GM23338 (cell line): Measurements from ENCODE around the gene FLT1. TPM values are rescaled to one million over a fixed set of nuclear protein-coding genes. Genes with fewer than 3 reads are reported as not detected.
A peak's percentile ranks its signal among the peaks of the same experiment; 100 is the strongest.

Source experiments
- ATAC-seq: fragments of 200-7000 bp; cut with Tn5 transposase; 3 replicates; pipeline ENCODE4 v1.9.1; 2020
- DNase-seq: peaks from one replicate; pipeline ENCODE4 v3.0.0-alpha.2; 2015; ENCODE audit warnings: low spot score
- H2AFZ ChIP-seq: fragments of 200-600 bp; sonication (generic); 2 replicates; pipeline ENCODE4 v1.8.0; 2016; ENCODE audit warnings: antibody characterized with exemption, mild to moderate bottlenecking, moderate library complexity
- H3F3A ChIP-seq: fragments of 200-600 bp; sonication (generic); replicated peaks from 2 replicates; pipeline ENCODE4 v1.8.0; 2017; ENCODE audit warnings: antibody characterized with exemption, mixed run types, low read depth
- H3K27ac ChIP-seq: fragments of 200-600 bp; sonication (generic); 2 replicates; pipeline ENCODE4 v1.6.1; 2016; ENCODE audit warnings: low read depth
- H3K27me3 ChIP-seq: fragments of 200-600 bp; sonication (generic); 2 replicates; pipeline ENCODE4 v1.8.0; 2016; ENCODE audit warnings: mild to moderate bottlenecking, mixed run types, moderate library complexity; ENCODE audit not compliant: insufficient read depth
- H3K36me3 ChIP-seq: fragments of 200-600 bp; sonication (generic); 2 replicates; pipeline ENCODE4 v1.8.0; 2016; ENCODE audit warnings: mild to moderate bottlenecking; ENCODE audit not compliant: insufficient read depth
- H3K4me1 ChIP-seq: fragments of 200-600 bp; sonication (generic); 2 replicates; pipeline ENCODE4 v1.8.0; 2016; ENCODE audit warnings: mild to moderate bottlenecking, moderate library complexity; ENCODE audit not compliant: insufficient read depth
- H3K4me2 ChIP-seq: fragments of 200-600 bp; sonication (generic); 2 replicates; pipeline ENCODE4 v1.7.1; 2017; ENCODE audit warnings: mixed run types
- H3K4me3 ChIP-seq: fragments of 200-600 bp; sonication (generic); 2 replicates; pipeline ENCODE4 v1.6.1; 2016; ENCODE audit warnings: mixed run types
- H3K79me2 ChIP-seq: fragments of 200-600 bp; sonication (generic); replicated peaks from 2 replicates; pipeline ENCODE4 v1.8.0; 2017; ENCODE audit warnings: mild to moderate bottlenecking; ENCODE audit not compliant: insufficient read depth
- H3K9me2 ChIP-seq: fragments of 200-600 bp; sonication (generic); 2 replicates; pipeline ENCODE4 v1.8.0; 2017; ENCODE audit not compliant: insufficient read depth
- H4K20me1 ChIP-seq: fragments of 200-600 bp; sonication (generic); replicated peaks from 2 replicates; pipeline ENCODE4 v1.8.0; 2017; ENCODE audit warnings: mild to moderate bottlenecking; ENCODE audit not compliant: insufficient read depth
- H3K27ac Mint-ChIP-seq: 2 replicates; pipeline ENCODE4 v1.8.0; 2020; ENCODE audit warnings: inconsistent platforms, mild to moderate bottlenecking, moderate library complexity, mixed read lengths
- H3K27me3 Mint-ChIP-seq: 3 replicates; pipeline ENCODE4 v1.8.0; 2022; ENCODE audit warnings: low read depth, mild to moderate bottlenecking, moderate library complexity, mixed read lengths, inconsistent platforms; ENCODE audit not compliant: insufficient read depth, poor library complexity
- H3K36me3 Mint-ChIP-seq: 3 replicates; pipeline ENCODE4 v1.8.0; 2021; ENCODE audit warnings: low read depth, mild to moderate bottlenecking, inconsistent platforms, moderate library complexity, mixed read lengths
- H3K4me1 Mint-ChIP-seq: 3 replicates; pipeline ENCODE4 v1.8.0; 2020; ENCODE audit warnings: mild to moderate bottlenecking, inconsistent platforms, mixed read lengths
- H3K4me3 Mint-ChIP-seq: 3 replicates; pipeline ENCODE4 v1.8.0; 2021; ENCODE audit warnings: moderate library complexity, mild to moderate bottlenecking, inconsistent platforms, mixed read lengths
- H3K9me3 Mint-ChIP-seq: 3 replicates; pipeline ENCODE4 v1.8.0; 2020; ENCODE audit warnings: moderate library complexity, mild to moderate bottlenecking, inconsistent platforms, mixed read lengths
- CREB1 ChIP-seq: fragments of 250-450 bp; sonication (Bioruptor Pico); IDR thresholded peaks from 2 replicates; pipeline ENCODE4 v1.5.0; 2020; ENCODE audit warnings: low read depth, mild to moderate bottlenecking, moderate library complexity
- CTCF ChIP-seq, 2 experiments: fragments of 200-600 bp in 1 of 2; sonication (generic) in 1 of 2; conservative IDR thresholded peaks; 2 replicates each; pipeline versions ENCODE4 v1.5.1 to v1.6.1; 2016 to 2017; ENCODE audit warnings: antibody characterized with exemption in 2 of 2, low read depth in 2 of 2, mild to moderate bottlenecking in 2 of 2, moderate library complexity in 1 of 2
- ETS1 ChIP-seq: IDR thresholded peaks from 2 replicates; pipeline ENCODE4 v1.6.1; 2016; ENCODE audit warnings: antibody characterized with exemption
- EZH2 ChIP-seq: fragments of 200-600 bp; sonication (generic); IDR thresholded peaks from one replicate; pipeline ENCODE4 v1.8.0; 2017; ENCODE audit warnings: antibody characterized with exemption, mild to moderate bottlenecking, low read depth; ENCODE audit not compliant: unreplicated experiment
- EZH2phosphoT487 ChIP-seq: fragments of 200-600 bp; sonication (generic); IDR thresholded peaks from one replicate; pipeline ENCODE4 v1.8.1; 2018; ENCODE audit warnings: antibody characterized with exemption; ENCODE audit not compliant: unreplicated experiment
- JUNB ChIP-seq: IDR thresholded peaks from one replicate; pipeline ENCODE4 v1.6.1; 2016; ENCODE audit warnings: antibody characterized with exemption; ENCODE audit not compliant: unreplicated experiment
- NANOG ChIP-seq: IDR thresholded peaks from 2 replicates; pipeline ENCODE4 v1.6.1; 2016; ENCODE audit warnings: antibody characterized with exemption, borderline replicate concordance
- POLR2AphosphoS5 ChIP-seq: IDR thresholded peaks from 2 replicates; pipeline ENCODE4 v1.6.1; 2016; ENCODE audit warnings: antibody characterized with exemption, low read depth
- REST ChIP-seq: IDR thresholded peaks from one replicate; pipeline ENCODE4 v1.6.1; 2018; ENCODE audit warnings: antibody characterized with exemption; ENCODE audit not compliant: unreplicated experiment
- STAT1 ChIP-seq: IDR thresholded peaks from one replicate; pipeline ENCODE4 v1.6.1; 2016; ENCODE audit warnings: antibody characterized with exemption; ENCODE audit not compliant: unreplicated experiment
- ZNF114 ChIP-seq: fragments of 250-450 bp; sonication (Bioruptor Pico); IDR thresholded peaks from 2 replicates; pipeline ENCODE4 v1.5.0; 2020; ENCODE audit warnings: mild to moderate bottlenecking, moderate library complexity
- ZNF331 ChIP-seq: fragments of 250-450 bp; sonication (Bioruptor Pico); IDR thresholded peaks from 2 replicates; pipeline ENCODE4 v1.5.0; 2020; ENCODE audit warnings: low read depth, mild to moderate bottlenecking, moderate library complexity
- ZNF462 ChIP-seq: fragments of 250-450 bp; sonication (Bioruptor Pico); IDR thresholded peaks from 2 replicates; pipeline ENCODE4 v1.5.0; 2020; ENCODE audit warnings: mild to moderate bottlenecking, moderate library complexity
- polyA plus RNA-seq: library from polyadenylated mRNA; unstranded; fragments of >200 nt; fragmentation: Nextera tagmentation; extraction: Ambion mirVana; gene quantifications from 2 replicates; pipeline ENCODE4 v1.2.1, GENCODE V29; 2016
- total RNA-seq: library from RNA; depleted of rRNA; stranded (reverse); fragments of >200 nt; shearing (Covaris generic); gene quantifications from 2 replicates; pipeline ENCODE4 v1.2.3, GENCODE V29; 2014

The FLT1 gene
- total and polyA plus RNA-seq, 2 experiments from 2014 or later, result 26.8 to 116 TPM

GRCh38 chr13:28429685-28430290 lies 65.1 kb downstream of the FLT1 start:
- peaks cover 77% of the 10 kb centered on the region for H3K4me1 Mint-ChIP-seq
- H3K27me3 Mint-ChIP-seq, result no peaks in the 10 kb centered on the region
- Histone ChIP-seq H3K4me3 (peak overlapping the region; percentile 8; the same call in 1 of the 2 replicates), H3K4me2 (peak overlapping the region; percentile 21; the same call in 1 of the 2 replicates), H3K27me3 (no peaks in the 10 kb centered on the region), H3F3A (peaks cover 3% of the 10 kb centered on the region; the same call in 1 of the 2 replicates), H3K36me3 (peaks cover 22% of the 10 kb centered on the region; the same call in 1 of the 2 replicates), H3K27ac (peak overlapping the region; percentile 97), H3K79me2 (no peaks in the 10 kb centered on the region; the same call in 1 of the 2 replicates), H3K9me2 (no peaks in the 10 kb centered on the region), H3K4me1 (peaks cover 50% of the 10 kb centered on the region), H2AFZ (no peak overlapping the region), H4K20me1 (no peaks in the 10 kb centered on the region)
- TF ChIP-seq ETS1 (peak; percentile 59), NANOG (peak; percentile 90), STAT1 (no peak), EZH2 (no peak), JUNB (no peak), CREB1 (peak; percentile 56), REST (no peak), CTCF (conservative IDR thresholded peaks at IDR 0.05; ENCODE audit: low read depth in 2 of 2) (no peak), ZNF114 (CRISPR knock-in tag) (no peak), ZNF462 (peak; percentile 62; the same call in 1 of the 2 replicates), EZH2phosphoT487 (no peak), POLR2AphosphoS5 (peak; percentile 21; the same call in 1 of the 2 replicates), ZNF331 (CRISPR knock-in tag) (no peak)
- peaks cover 78% of the 10 kb centered on the region for H3K36me3 Mint-ChIP-seq
- ATAC-seq (peak; percentile 85), DNase-seq (peak; percentile 96)
- no peaks in the 10 kb centered on the region for H3K9me3 Mint-ChIP-seq
- peak overlapping the region; percentile 97 for H3K27ac Mint-ChIP-seq
- H3K4me3 Mint-ChIP-seq, result peak overlapping the region; percentile 48
